Fibroblast of upper back skin (primary cell): ENCODE data around the gene TMIGD2.
"Not testable (repeated sequence)": the region's sequence is repeated elsewhere in the genome, so short reads cannot be mapped to it uniquely, and the experiment has no call there.

Source experiments
- DNase-seq: peaks from one replicate; pipeline ENCODE4 v3.0.0-alpha.2; 2013

The TMIGD2 gene

GRCh38 chr19:4266253-4267000, 35.8 kb downstream of the TMIGD2 start:
- no peak for DNase-seq

GRCh38 chr19:4264812-4265211, 37.4 kb downstream of the TMIGD2 start:
- no peak for DNase-seq

- DNase-seq, result no peak
Observed at GRCh38 chr19:4260613-4261191, 41.5 kb downstream of the TMIGD2 start.

- no peak for DNase-seq
Observed at GRCh38 chr19:4258181-4258580, 44.0 kb downstream of the TMIGD2 start.

- DNase-seq, result no peak
Observed at GRCh38 chr19:4257025-4257424, 45.2 kb downstream of the TMIGD2 start.

- DNase-seq, result no peak
Observed at GRCh38 chr19:4256563-4256962, 45.6 kb downstream of the TMIGD2 start.

GRCh38 chr19:4246767-4247593, 55.2 kb downstream of the TMIGD2 start, which contains the start of gene YJU2:
TSS of gene YJU2 (plus strand) at chr19:4247080. CDS start at chr19:4247147, 67 bp downstream.
- peak; percentile 99 for DNase-seq

GRCh38 chr19:4245938-4246337, 56.3 kb downstream of the TMIGD2 start:
- DNase-seq, result not testable (repeated sequence)
